ENCODE data around the gene ZNF469. TPM values are rescaled to one million over a fixed set of nuclear protein-coding genes. Genes with fewer than 3 reads are reported as not detected.

ZNF469 gene
- total RNA-seq, 1 donor: 8.3 TPM

- no peaks in the 10 kb centered on the region for H3K27me3 ChIP-seq (ENCODE audit: insufficient read depth, low read length)
- no peak overlapping the region for H2AFZ ChIP-seq (ENCODE audit: low read length)
- peaks cover 32% of the 10 kb centered on the region for H4K20me1 ChIP-seq (ENCODE audit: insufficient read depth, low read length)
- peaks cover 2% of the 10 kb centered on the region for H3K79me2 ChIP-seq (ENCODE audit: insufficient read depth, low read length)
- no peak for TF ChIP-seq CTCF (IDR thresholded peaks at IDR 0.05; ENCODE audit: extremely low read depth, low read depth, low read length)
- no peaks in the 10 kb centered on the region for H3K36me3 ChIP-seq (ENCODE audit: insufficient read depth, low read length)
- no peak overlapping the region for H3K4me3 ChIP-seq (ENCODE audit: insufficient read depth, low read length)
- no peak for DNase-seq (ENCODE audit: insufficient read length, low spot score, missing footprints)
- H3K4me1 ChIP-seq (ENCODE audit: insufficient read depth, low read length): peaks cover 9% of the 10 kb centered on the region
- H3K9me3 ChIP-seq (ENCODE audit: low read depth, low read length): no peaks in the 10 kb centered on the region
- no peak overlapping the region for H3K27ac ChIP-seq (ENCODE audit: low read depth, low read length)
- H3K4me2 ChIP-seq (ENCODE audit: insufficient read depth, low read length): no peak overlapping the region
These were observed 19.9 kb downstream of the ZNF469 start for GRCh38 chr16:88402551-88403240.

- Histone ChIP-seq H3K4me3 (ENCODE audit: insufficient read depth, low read length) (no peak overlapping the region), H3K4me1 (ENCODE audit: insufficient read depth, low read length) (peaks cover 9% of the 10 kb centered on the region), H3K9me3 (ENCODE audit: low read depth, low read length) (no peaks in the 10 kb centered on the region), H4K20me1 (ENCODE audit: insufficient read depth, low read length) (peaks cover 20% of the 10 kb centered on the region), H2AFZ (ENCODE audit: low read length) (no peak overlapping the region), H3K27me3 (ENCODE audit: insufficient read depth, low read length) (no peaks in the 10 kb centered on the region), H3K4me2 (ENCODE audit: insufficient read depth, low read length) (no peak overlapping the region), H3K27ac (ENCODE audit: low read depth, low read length) (no peak overlapping the region), H3K79me2 (ENCODE audit: insufficient read depth, low read length) (peaks cover 2% of the 10 kb centered on the region), H3K36me3 (ENCODE audit: insufficient read depth, low read length) (no peaks in the 10 kb centered on the region)
- TF ChIP-seq CTCF (IDR thresholded peaks at IDR 0.05; ENCODE audit: extremely low read depth, low read depth, low read length): no peak
- DNase-seq (ENCODE audit: insufficient read length, low spot score, missing footprints): no peak
These were observed 21.2 kb downstream of the ZNF469 start for GRCh38 chr16:88403794-88404581.

GRCh38 chr16:88404769-88405168, 22.0 kb downstream of the ZNF469 start:
- DNase-seq (ENCODE audit: insufficient read length, low spot score, missing footprints): no peak
- Histone ChIP-seq H3K9me3 (ENCODE audit: low read depth, low read length) (no peaks in the 10 kb centered on the region), H3K79me2 (ENCODE audit: insufficient read depth, low read length) (peaks cover 4% of the 10 kb centered on the region), H3K4me3 (ENCODE audit: insufficient read depth, low read length) (no peak overlapping the region), H2AFZ (ENCODE audit: low read length) (no peak overlapping the region), H3K27ac (ENCODE audit: low read depth, low read length) (no peak overlapping the region), H3K36me3 (ENCODE audit: insufficient read depth, low read length) (no peaks in the 10 kb centered on the region), H3K4me1 (ENCODE audit: insufficient read depth, low read length) (peaks cover 9% of the 10 kb centered on the region), H3K27me3 (ENCODE audit: insufficient read depth, low read length) (no peaks in the 10 kb centered on the region), H4K20me1 (ENCODE audit: insufficient read depth, low read length) (peaks cover 15% of the 10 kb centered on the region), H3K4me2 (ENCODE audit: insufficient read depth, low read length) (no peak overlapping the region)
- no peak for TF ChIP-seq CTCF (IDR thresholded peaks at IDR 0.05; ENCODE audit: extremely low read depth, low read depth, low read length)
